MM.1S (cell line): ENCODE data around the gene USP10.

Experiments used
- EZH2 ChIP-seq: fragments of 300-600 bp; sonication (generic); optimal IDR thresholded peaks from 2 replicates; pipeline ENCODE3; 2017; ENCODE audit warnings: low read depth, mild to moderate bottlenecking, antibody characterized with exemption, low read length, mixed read lengths
- TF ChIP-seq, protein P1 (sequence below): fragments of 300-600 bp; sonication (generic); IDR thresholded peaks from 2 replicates; pipeline ENCODE4 v1.5.1; 2016; ENCODE audit warnings: antibody characterized with exemption, low read length, mixed read lengths

- TF ChIP-seq, protein P1, sequence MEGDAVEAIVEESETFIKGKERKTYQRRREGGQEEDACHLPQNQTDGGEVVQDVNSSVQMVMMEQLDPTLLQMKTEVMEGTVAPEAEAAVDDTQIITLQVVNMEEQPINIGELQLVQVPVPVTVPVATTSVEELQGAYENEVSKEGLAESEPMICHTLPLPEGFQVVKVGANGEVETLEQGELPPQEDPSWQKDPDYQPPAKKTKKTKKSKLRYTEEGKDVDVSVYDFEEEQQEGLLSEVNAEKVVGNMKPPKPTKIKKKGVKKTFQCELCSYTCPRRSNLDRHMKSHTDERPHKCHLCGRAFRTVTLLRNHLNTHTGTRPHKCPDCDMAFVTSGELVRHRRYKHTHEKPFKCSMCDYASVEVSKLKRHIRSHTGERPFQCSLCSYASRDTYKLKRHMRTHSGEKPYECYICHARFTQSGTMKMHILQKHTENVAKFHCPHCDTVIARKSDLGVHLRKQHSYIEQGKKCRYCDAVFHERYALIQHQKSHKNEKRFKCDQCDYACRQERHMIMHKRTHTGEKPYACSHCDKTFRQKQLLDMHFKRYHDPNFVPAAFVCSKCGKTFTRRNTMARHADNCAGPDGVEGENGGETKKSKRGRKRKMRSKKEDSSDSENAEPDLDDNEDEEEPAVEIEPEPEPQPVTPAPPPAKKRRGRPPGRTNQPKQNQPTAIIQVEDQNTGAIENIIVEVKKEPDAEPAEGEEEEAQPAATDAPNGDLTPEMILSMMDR = no peak
- no peak for TF ChIP-seq EZH2
Measured at GRCh38 chr16:84777435-84777834, 77.6 kb downstream of the USP10 start.
